Pancreas (tissue), 10 donors: ENCODE data around the gene EHF. TPM values are rescaled to one million over a fixed set of nuclear protein-coding genes. Genes with fewer than 3 reads are reported as not detected.

Experiments
- ATAC-seq, 4 donors: fragments of 200-7000 bp; cut with Tn5 transposase; one replicate each; pipeline versions ENCODE4 v1.8.0 to v1.9.1; 2020; ENCODE audit warnings: mild to moderate bottlenecking in 4 of 4, moderate library complexity in 4 of 4
- DNase-seq, 6 donors: peaks; one replicate each; pipeline ENCODE4 v3.0.0-alpha.2; 2020
- FAIRE-seq: peaks from 2 replicates; lab custom pipeline; 2012; peaks lifted over from hg19 to GRCh38; lab: Jason Lieb, UNC
- H3K27ac ChIP-seq, 4 donors: fragments of 200-600 bp; sonication (generic); 1 replicate in 3 of 4; 2 replicates in 1 of 4; pipeline versions ENCODE4 v1.5.0 to v1.8.0; 2020
- H3K27me3 ChIP-seq, 4 donors: fragments of 200-600 bp; one replicate each; pipeline ENCODE4 v1.8.0; 2021
- H3K36me3 ChIP-seq, 3 donors: fragments of 200-600 bp; sonication (generic) in 1 of 3; one replicate each; pipeline versions ENCODE4 v1.5.0 to v1.8.0; 2020 to 2021
- H3K4me1 ChIP-seq, 3 donors: fragments of 200-600 bp; one replicate each; pipeline ENCODE4 v1.8.0; 2021
- H3K4me3 ChIP-seq, 4 donors: fragments of 200-600 bp; sonication (generic) in 2 of 4; one replicate each; pipeline versions ENCODE4 v1.5.0 to v1.8.0; 2020 to 2021
- H3K9me3 ChIP-seq, 4 donors: fragments of 200-600 bp; one replicate each; pipeline ENCODE4 v1.8.0; 2021
- CTCF ChIP-seq, 4 donors: fragments of 200-600 bp; sonication (generic) in 3 of 4; IDR thresholded peaks; one replicate each; pipeline versions ENCODE4 v1.5.0 to v1.8.0; 2021; ENCODE audit warnings: antibody characterized with exemption in 4 of 4
- WGBS, 2 donors: extraction: QIAGEN DNeasy Blood & Tissue Kit; methylation state at CpG; one replicate each; pipeline ENCODE4 v1.1.7; 2013; 5-methylcytosine and 5-hydroxymethylcytosine counted together
- intact Hi-C, 3 donors: fragments of 100-400 bp; cut with DNase I; formaldehyde crosslinking; loops; one replicate each; pipeline versions ENCODE4 v1.11.1 to v1.14.2; 2022
- polyA plus RNA-seq, 2 donors: library from polyadenylated mRNA; stranded (reverse); fragments of 200-250 nt; gene quantifications; one replicate each; pipeline ENCODE4 v1.2.3, GENCODE V29; 2013
- total RNA-seq, 6 donors: library from RNA; stranded (reverse); fragmentation: NEBNext Ultra II Directional in 4 of 6; extraction: Animal tissue kit (Norgen Biotek cat#: 25700) in 4 of 6; gene quantifications; one replicate each; pipeline versions ENCODE4 v1.2.1 to v1.2.4, GENCODE V29; 2021 to 2023
- donor health status: healthy with polysubstance abuse.
- donor health status: DM: no; HTN: no; CAD: no; lungs with moderate emphysema.
- donor health status: DM: no; HTN: no; CAD: no.
- donor health status: control.
- donor health status: control.
- donor health status: Bipolar disorder and iron deficiency.
- donor health status: DM: yes; HTN: yes; CAD: no.
- donor health status: DM: no; HTN: no; CAD: no.
- donor health status: DM: no; HTN: no; CAD: no.
- donor health status: DM: yes; HTN: yes; CAD: no.

EHF gene
- total and polyA plus RNA-seq, 8 donors = 7.7 to 58.2 (median 32.4) TPM

DNA sequence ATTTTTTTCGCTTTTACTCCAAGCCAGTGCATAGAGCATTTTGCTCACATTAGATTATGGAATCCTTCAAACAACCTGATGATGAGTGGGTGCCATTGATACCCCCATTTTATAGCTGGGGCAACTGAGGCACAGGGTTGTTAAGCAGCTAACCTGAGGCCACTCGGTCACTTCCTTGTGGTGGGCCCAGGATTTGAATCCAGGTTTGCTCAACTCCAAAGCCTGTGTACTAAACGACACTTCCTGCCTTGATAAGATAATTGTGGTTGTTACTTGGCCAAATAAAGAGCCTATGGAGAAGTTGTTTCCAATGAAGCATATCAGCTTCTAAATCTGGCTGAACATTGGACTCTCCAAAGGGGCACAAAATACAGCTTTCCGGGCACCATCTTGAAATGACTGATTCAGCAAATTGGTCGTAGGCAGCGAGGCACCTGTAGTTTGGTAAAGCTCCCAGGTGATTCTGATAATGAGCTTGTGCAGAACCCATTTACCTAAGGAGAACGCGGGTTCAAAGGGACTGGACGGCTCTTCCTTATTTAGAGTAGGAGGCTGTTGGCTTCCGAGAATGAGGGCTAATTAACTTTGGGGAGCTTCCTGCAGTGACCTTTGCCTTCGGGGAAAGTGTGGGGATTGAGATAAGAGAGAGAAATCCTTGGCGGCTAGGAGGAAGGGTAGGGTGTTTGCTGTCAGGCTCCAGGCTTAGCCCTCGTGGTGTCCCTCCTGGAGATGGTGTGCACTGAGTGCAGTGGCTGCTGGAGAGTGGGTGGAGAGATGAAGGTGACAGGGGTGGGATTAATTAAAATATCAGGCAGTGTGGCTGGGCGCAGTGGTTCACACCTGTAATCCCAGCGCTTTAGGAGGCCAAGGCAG is 17.5 kb upstream of the EHF start:
- FAIRE-seq (no peak), DNase-seq (no peak), ATAC-seq (no peak)
- no peaks in the 10 kb centered on the region for H3K27me3 ChIP-seq
- intact Hi-C loops = no loop called here
- H3K27ac ChIP-seq = peak overlapping the region in 3 of 4 donors; percentile 25 to 93 (median 88)
- H3K36me3 ChIP-seq = no peaks in the 10 kb centered on the region
- 44% methylated on average over 15 of the region's 15 CpGs for WGBS, 2 donors
- no peaks in the 10 kb centered on the region for H3K9me3 ChIP-seq
- no peak for TF ChIP-seq CTCF (IDR thresholded peaks at IDR 0.05)
- H3K4me1 ChIP-seq = peaks cover 40 to 45% (median 41%) of the 10 kb centered on the region in 3 donors
- no peak overlapping the region for H3K4me3 ChIP-seq

GRCh38 chr11:34604145-34604544 is 16.7 kb upstream of the EHF start:
- peak overlapping the region in 3 of 4 donors; percentile 22 to 93 (median 31) for H3K27ac ChIP-seq

GRCh38 chr11:34604911-34605310 is 16.0 kb upstream of the EHF start:
- no peak for DNase-seq
- Histone ChIP-seq H3K4me1 (peaks cover 29 to 37% (median 31%) of the 10 kb centered on the region in 3 donors), H3K9me3 (no peaks in the 10 kb centered on the region), H3K4me3 (no peak overlapping the region), H3K36me3 (no peaks in the 10 kb centered on the region), H3K27me3 (no peaks in the 10 kb centered on the region), H3K27ac (peak overlapping the region in 1 of 4 donors; percentile 31)
- no peak for FAIRE-seq
- no peak for TF ChIP-seq CTCF (IDR thresholded peaks at IDR 0.05)
- ATAC-seq = no peak
- WGBS, 2 donors = 72 to 74% methylated on average over 8 of the region's 8 CpGs
- intact Hi-C loops = no loop called here

More at GRCh38 chr11:34604145-34604544, 16.7 kb upstream of the EHF start:
- TF ChIP-seq CTCF (IDR thresholded peaks at IDR 0.05) = no peak
- no peaks in the 10 kb centered on the region for H3K9me3 ChIP-seq
- no peaks in the 10 kb centered on the region for H3K27me3 ChIP-seq
- WGBS, 2 donors = 83 to 92% methylated on average over 2 of the region's 2 CpGs
- H3K4me3 ChIP-seq = no peak overlapping the region
- DNase-seq (no peak), ATAC-seq (no peak), FAIRE-seq (no peak)
- H3K36me3 ChIP-seq = no peaks in the 10 kb centered on the region
- intact Hi-C loops = no loop called here
- peaks cover 37 to 45% (median 39%) of the 10 kb centered on the region in 3 donors for H3K4me1 ChIP-seq

DNA sequence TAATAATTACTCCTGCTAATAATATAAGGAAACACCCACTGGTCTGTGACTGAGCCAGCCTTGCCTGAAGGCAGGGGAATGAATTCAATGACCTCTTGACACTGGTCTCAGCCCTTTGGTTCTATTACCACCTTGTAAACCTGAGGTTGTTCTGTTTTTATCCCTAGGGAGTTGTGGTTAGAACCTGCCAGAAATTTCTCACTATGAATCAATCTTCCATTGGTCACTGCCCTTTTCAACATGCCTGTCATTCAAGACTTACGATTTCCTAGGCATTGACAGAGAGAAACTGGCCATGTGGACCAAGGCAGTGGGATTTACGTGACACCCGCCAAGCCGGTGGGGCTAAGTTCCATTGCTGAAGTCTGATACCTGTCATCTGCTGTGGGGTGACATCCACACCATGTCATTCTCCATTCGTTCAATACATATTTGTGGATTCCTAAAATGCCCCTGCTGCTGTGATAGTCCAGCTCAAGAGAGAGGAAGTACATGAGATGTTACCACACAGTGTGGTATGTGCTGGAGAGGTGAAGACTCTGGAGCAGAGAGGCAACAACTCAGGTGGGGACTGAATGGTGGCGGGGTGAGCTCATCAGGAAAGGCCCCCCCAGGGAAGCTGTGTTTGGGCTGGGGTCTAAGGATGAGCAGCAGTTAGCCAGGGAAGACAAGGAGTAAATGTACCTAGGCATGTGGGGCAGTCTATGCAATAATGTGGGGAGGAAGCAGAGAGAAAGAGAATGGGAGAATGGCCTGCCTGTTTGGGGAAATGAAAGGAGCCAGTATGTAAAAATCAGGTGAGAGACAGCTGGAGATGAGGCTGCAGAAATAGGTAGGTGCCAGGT is 15.2 kb upstream of the EHF start:
- Histone ChIP-seq H3K27me3 (no peaks in the 10 kb centered on the region), H3K36me3 (no peaks in the 10 kb centered on the region), H3K9me3 (no peaks in the 10 kb centered on the region), H3K4me1 (peaks cover 25 to 32% (median 26%) of the 10 kb centered on the region in 3 donors), H3K27ac (no peak overlapping the region), H3K4me3 (no peak overlapping the region)
- FAIRE-seq (no peak), DNase-seq (no peak), ATAC-seq (no peak)
- intact Hi-C loops = no loop called here
- WGBS, 2 donors = 82 to 89% methylated on average over 6 of the region's 6 CpGs
- no peak for TF ChIP-seq CTCF (IDR thresholded peaks at IDR 0.05)
